ENCODE data around the gene CLTA. TPM values are rescaled to one million over a fixed set of nuclear protein-coding genes. Genes with fewer than 3 reads are reported as not detected.
A peak's percentile ranks its signal among the peaks of the same experiment; 100 is the strongest.

CLTA gene
- total RNA-seq, 4 donors from 2014 or later, result 48.4 to 86.7 (median 69.0) TPM

GRCh38 chr9:36165826-36166167, 24.9 kb upstream of the CLTA start:
- TF ChIP-seq POLR2A (IDR thresholded peaks at IDR 0.05) (no peak), CTCF (IDR thresholded peaks at IDR 0.05 in 4 of 5, conservative IDR thresholded peaks at IDR 0.05 in 1 of 5) (no peak)
- no peaks in the 10 kb centered on the region for H3K36me3 ChIP-seq
- H3K27ac ChIP-seq, result peak overlapping the region; percentile 44 to 67 (median 58)
- in situ Hi-C loops (cut with MboI; ENCODE audit: low sequenced_read_pairs in 4 of 4), result loop anchor here in 2 of 4 donors (5.0 kb wide), 1 partner anchor 63 kb away; no protein-coding TSS in a partner anchor
- peaks cover 0 to 9% (median 8%) of the 10 kb centered on the region in 3 donors for H3K27me3 ChIP-seq
- intact Hi-C loops (cut with DNase I; ENCODE audit: low total_unique reads), result loop anchor here (1.0 to 10.0 kb wide), 5 partner anchors 29 to 211 kb away; partner anchors contain the start of genes GLIPR2 and RECK
- H3K4me3 ChIP-seq, result peak overlapping the region; percentile 43 to 58 (median 50)
- DNase-seq (no peak), ATAC-seq (peak in 1 of 2 donors; percentile 26)
- peaks cover 2 to 18% of the 10 kb centered on the region in 2 donors for H3K4me1 ChIP-seq
- no peaks in the 10 kb centered on the region for H3K9me3 ChIP-seq

- peak; percentile 74 to 97 (median 91) for TF ChIP-seq CTCF (IDR thresholded peaks at IDR 0.05 in 4 of 5, conservative IDR thresholded peaks at IDR 0.05 in 1 of 5)
- TF ChIP-seq POLR2A (IDR thresholded peaks at IDR 0.05), result no peak
- ATAC-seq, result peak; percentile 87 to 90
- peak overlapping the region; percentile 43 to 58 (median 50) for H3K4me3 ChIP-seq
- H3K4me1 ChIP-seq, result peaks cover 2 to 18% of the 10 kb centered on the region in 2 donors
- peak; percentile 56 to 67 for DNase-seq
- no peaks in the 10 kb centered on the region for H3K36me3 ChIP-seq
- in situ Hi-C loops (cut with MboI; ENCODE audit: low sequenced_read_pairs in 4 of 4), result loop anchor here in 2 of 4 donors (5.0 kb wide), 1 partner anchor 64 kb away; no protein-coding TSS in a partner anchor
- H3K9me3 ChIP-seq, result no peaks in the 10 kb centered on the region
- H3K27ac ChIP-seq, result peak overlapping the region; percentile 44 to 67 (median 58)
- peaks cover 0 to 9% (median 8%) of the 10 kb centered on the region in 3 donors for H3K27me3 ChIP-seq
- intact Hi-C loops (cut with DNase I; ENCODE audit: low total_unique reads), result loop anchor here (1.0 to 10.0 kb wide), 5 partner anchors 30 to 212 kb away; partner anchors contain the start of genes GLIPR2 and RECK
These were observed 24.4 kb upstream of the CLTA start for GRCh38 chr9:36166168-36166927.

GRCh38 chr9:36169166-36169565, 21.6 kb upstream of the CLTA start, which contains the start of gene CCIN:
CCIN (plus strand) TSS chr9:36169388; CDS start chr9:36169503, 115 bp downstream.
- no peaks in the 10 kb centered on the region for H3K9me3 ChIP-seq
- peaks cover 0 to 8% (median 6%) of the 10 kb centered on the region in 3 donors for H3K27me3 ChIP-seq
- DNase-seq, result no peak
- in situ Hi-C loops (cut with MboI; ENCODE audit: low sequenced_read_pairs in 4 of 4), result loop anchor here in 2 of 4 donors (5.0 kb wide), 1 partner anchor 67 kb away; no protein-coding TSS in a partner anchor
- H3K27ac ChIP-seq, result no peak within 1 kb of the TSS
- no peak for ATAC-seq
- intact Hi-C loops (cut with DNase I; ENCODE audit: low total_unique reads), result loop anchor here (10.0 kb wide), 1 partner anchor 134 kb away; the partner anchor contains the start of gene RECK
- no peak for TF ChIP-seq CTCF (IDR thresholded peaks at IDR 0.05 in 4 of 5, conservative IDR thresholded peaks at IDR 0.05 in 1 of 5)
- TF ChIP-seq POLR2A (IDR thresholded peaks at IDR 0.05), result no peak
- H3K36me3 ChIP-seq, result no peaks in the 10 kb centered on the region
- peaks cover 2 to 14% of the 10 kb centered on the region in 2 donors for H3K4me1 ChIP-seq
- no peak within 1 kb of the TSS for H3K4me3 ChIP-seq

- Histone ChIP-seq H3K9me3 (no peaks in the 10 kb centered on the region), H3K27ac (no peak overlapping the region), H3K36me3 (no peaks in the 10 kb centered on the region), H3K4me1 (peaks cover 2 to 14% of the 10 kb centered on the region in 2 donors), H3K27me3 (peaks cover 0 to 8% (median 6%) of the 10 kb centered on the region in 3 donors), H3K4me3 (no peak overlapping the region)
- in situ Hi-C loops (cut with MboI; ENCODE audit: low sequenced_read_pairs in 4 of 4) (loop anchor here in 2 of 4 donors (5.0 kb wide), 1 partner anchor 67 kb away; no protein-coding TSS in a partner anchor), intact Hi-C loops (cut with DNase I; ENCODE audit: low total_unique reads) (loop anchor here (10.0 kb wide), 1 partner anchor 135 kb away; the partner anchor contains the start of gene RECK)
- DNase-seq (no peak), ATAC-seq (no peak)
- no peak for TF ChIP-seq CTCF (IDR thresholded peaks at IDR 0.05 in 4 of 5, conservative IDR thresholded peaks at IDR 0.05 in 1 of 5)
These were observed 21.0 kb upstream of the CLTA start for GRCh38 chr9:36169708-36170107.
